WERI-Rb-1 (cell line): ENCODE data around the gene PDGFA.

ENCODE experiments used
- DNase-seq: peaks from one replicate; pipeline ENCODE4 v3.0.0-alpha.2; 2020
- H3K27ac ChIP-seq: fragments of 250-450 bp; sonication (Bioruptor Pico); 2 replicates; pipeline ENCODE4 v1.5.1; 2020; ENCODE audit warnings: mild to moderate bottlenecking, moderate library complexity
- H3K27me3 ChIP-seq: fragments of 250-450 bp; sonication (Bioruptor Pico); 2 replicates; pipeline ENCODE4 v1.5.1; 2021; ENCODE audit warnings: mild to moderate bottlenecking, low read depth, moderate library complexity; ENCODE audit not compliant: insufficient read depth, severe bottlenecking
- H3K36me3 ChIP-seq: fragments of 250-450 bp; sonication (Bioruptor Pico); 2 replicates; pipeline ENCODE4 v1.5.1; 2020; ENCODE audit warnings: mild to moderate bottlenecking, moderate library complexity
- H3K4me3 ChIP-seq: 2 replicates; pipeline ENCODE4 v1.5.1; 2011; ENCODE audit warnings: low read depth, mild to moderate bottlenecking, control low read depth, low read length
- H3K9me3 ChIP-seq: fragments of 250-450 bp; sonication (Bioruptor Pico); 2 replicates; pipeline ENCODE4 v1.5.1; 2021; ENCODE audit warnings: mild to moderate bottlenecking, moderate library complexity; ENCODE audit not compliant: severe bottlenecking
- CTCF ChIP-seq: IDR thresholded peaks from 2 replicates; pipeline ENCODE4 v1.5.1; 2011; ENCODE audit warnings: low read depth, mild to moderate bottlenecking, control low read depth, inconsistent platforms, low read length

PDGFA gene

GRCh38 chr7:549066-549890 is 29.6 kb upstream of the PDGFA start:
- Histone ChIP-seq H3K27me3 (no peaks in the 10 kb centered on the region), H3K27ac (no peak overlapping the region), H3K36me3 (no peaks in the 10 kb centered on the region), H3K4me3 (no peak overlapping the region), H3K9me3 (no peaks in the 10 kb centered on the region)
- TF ChIP-seq CTCF, result no peak
- DNase-seq, result no peak

GRCh38 chr7:548401-548800 is 28.8 kb upstream of the PDGFA start:
- no peaks in the 10 kb centered on the region for H3K9me3 ChIP-seq
- DNase-seq, result no peak
- no peaks in the 10 kb centered on the region for H3K36me3 ChIP-seq
- no peak overlapping the region for H3K4me3 ChIP-seq
- TF ChIP-seq CTCF, result no peak
- H3K27me3 ChIP-seq, result no peaks in the 10 kb centered on the region
- no peak overlapping the region for H3K27ac ChIP-seq

GRCh38 chr7:545470-545869 is 25.8 kb upstream of the PDGFA start:
- DNase-seq, result no peak
- no peak overlapping the region for H3K4me3 ChIP-seq
- no peaks in the 10 kb centered on the region for H3K9me3 ChIP-seq
- no peak overlapping the region for H3K27ac ChIP-seq
- H3K27me3 ChIP-seq, result no peaks in the 10 kb centered on the region
- H3K36me3 ChIP-seq, result no peaks in the 10 kb centered on the region
- no peak for TF ChIP-seq CTCF

GRCh38 chr7:544338-545221 is 24.9 kb upstream of the PDGFA start:
- TF ChIP-seq CTCF, result no peak
- DNase-seq, result no peak
- H3K27me3 ChIP-seq, result no peaks in the 10 kb centered on the region
- no peak overlapping the region for H3K27ac ChIP-seq
- H3K9me3 ChIP-seq, result no peaks in the 10 kb centered on the region
- H3K4me3 ChIP-seq, result no peak overlapping the region
- H3K36me3 ChIP-seq, result no peaks in the 10 kb centered on the region

GRCh38 chr7:543501-544337 is 24.1 kb upstream of the PDGFA start:
- Histone ChIP-seq H3K4me3 (no peak overlapping the region), H3K36me3 (no peaks in the 10 kb centered on the region), H3K27me3 (no peaks in the 10 kb centered on the region), H3K27ac (no peak overlapping the region), H3K9me3 (no peaks in the 10 kb centered on the region)
- no peak for TF ChIP-seq CTCF
- DNase-seq, result no peak
